Left lung (tissue), 10 donors: ENCODE measurements around the gene AFAP1L1. TPM values are rescaled to one million over a fixed set of nuclear protein-coding genes. Genes with fewer than 3 reads are reported as not detected.
A peak's percentile ranks its signal among the peaks of the same experiment; 100 is the strongest.

ENCODE experiments used
- ATAC-seq: fragments of 200-7000 bp; cut with Tn5 transposase; one replicate; pipeline ENCODE4 v1.9.1; 2020; ENCODE audit warnings: moderate library complexity
- DNase-seq, 4 donors: peaks; one replicate each; pipeline ENCODE4 v3.0.0-alpha.2; 2013 to 2020
- H3K27ac ChIP-seq, 2 donors: fragments of 200-600 bp; sonication (generic) in 1 of 2; one replicate each; pipeline versions ENCODE4 v1.5.0 to v1.8.0; 2020 to 2021
- H3K27me3 ChIP-seq, 2 donors: fragments of 200-600 bp; sonication (generic) in 1 of 2; one replicate each; pipeline versions ENCODE4 v1.5.0 to v1.8.0; 2020 to 2021
- H3K36me3 ChIP-seq, 2 donors: fragments of 200-600 bp; sonication (generic) in 1 of 2; one replicate each; pipeline versions ENCODE4 v1.5.0 to v1.8.0; 2020 to 2021
- H3K4me1 ChIP-seq, 2 donors: fragments of 200-600 bp; one replicate each; pipeline ENCODE4 v1.8.0; 2021
- H3K4me3 ChIP-seq, 2 donors: fragments of 200-600 bp; sonication (generic) in 1 of 2; one replicate each; pipeline versions ENCODE4 v1.5.0 to v1.8.0; 2020 to 2021; ENCODE audit warnings: mild to moderate bottlenecking in 1 of 2
- H3K9me3 ChIP-seq, 2 donors: fragments of 200-600 bp; sonication (generic) in 1 of 2; one replicate each; pipeline versions ENCODE4 v1.5.0 to v1.8.0; 2020 to 2021
- CTCF ChIP-seq, 2 donors: fragments of 200-600 bp; sonication (generic) in 1 of 2; IDR thresholded peaks; one replicate each; pipeline versions ENCODE4 v1.5.0 to v1.8.0; 2021; ENCODE audit warnings: antibody characterized with exemption in 2 of 2
- intact Hi-C, 2 donors: fragments of 100-400 bp; cut with DNase I; formaldehyde crosslinking; loops; one replicate each; pipeline versions ENCODE4 v1.11.2 to v1.14.2; 2022
- polyA plus RNA-seq, 6 donors: library from polyadenylated mRNA; unstranded; fragments of 120-200 nt; gene quantifications; one replicate each; pipeline ENCODE4 v1.2.1, GENCODE V29; 2013; ENCODE audit not compliant: insufficient read length in 6 of 6
- total RNA-seq, 2 donors: library from RNA; stranded (reverse); fragmentation: NEBNext Ultra II Directional; extraction: Animal tissue kit (Norgen Biotek cat#: 25700); gene quantifications; one replicate each; pipeline ENCODE4 v1.2.1, GENCODE V29; 2021
- donor health status: DM: no; HTN: yes; CAD: no.
- donor health status: DM: no; HTN: no; CAD: no.

Gene AFAP1L1
- total and polyA plus RNA-seq, 8 donors: 14.2 to 46.6 (median 40.6) TPM

- Histone ChIP-seq H3K27me3 (no peaks in the 10 kb centered on the region), H3K4me3 (no peak overlapping the region), H3K27ac (no peak overlapping the region), H3K9me3 (no peaks in the 10 kb centered on the region), H3K4me1 (peaks cover 0 to 9% of the 10 kb centered on the region in 2 donors), H3K36me3 (no peaks in the 10 kb centered on the region)
- intact Hi-C loops: no loop called here
- TF ChIP-seq CTCF (IDR thresholded peaks at IDR 0.05): no peak
- ATAC-seq (peak; percentile 43), DNase-seq (peak in 1 of 4 donors; percentile 44)
Measured at GRCh38 chr5:149310947-149311658, 39.4 kb downstream of the AFAP1L1 start.

- Histone ChIP-seq H3K4me1 (peaks cover 0 to 9% of the 10 kb centered on the region in 2 donors), H3K9me3 (no peaks in the 10 kb centered on the region), H3K4me3 (no peak overlapping the region), H3K36me3 (no peaks in the 10 kb centered on the region), H3K27me3 (no peaks in the 10 kb centered on the region), H3K27ac (no peak overlapping the region)
- intact Hi-C loops: no loop called here
- no peak for DNase-seq
- ATAC-seq: no peak
- no peak for TF ChIP-seq CTCF (IDR thresholded peaks at IDR 0.05)
Measured at GRCh38 chr5:149313151-149313841, 41.6 kb downstream of the AFAP1L1 start.

- no peaks in the 10 kb centered on the region for H3K36me3 ChIP-seq
- H3K27me3 ChIP-seq: no peaks in the 10 kb centered on the region
- H3K9me3 ChIP-seq: no peaks in the 10 kb centered on the region
- no peak overlapping the region for H3K4me3 ChIP-seq
- no peak for ATAC-seq
- intact Hi-C loops: loop anchor here in 1 of 2 donors (5.0 kb wide), 1 partner anchor 58 kb away; no protein-coding TSS in a partner anchor
- TF ChIP-seq CTCF (IDR thresholded peaks at IDR 0.05): no peak
- H3K4me1 ChIP-seq: peaks cover 0 to 8% of the 10 kb centered on the region in 2 donors
- DNase-seq: no peak
- H3K27ac ChIP-seq: no peak overlapping the region
Measured at GRCh38 chr5:149314571-149315111, 43.0 kb downstream of the AFAP1L1 start.

GRCh38 chr5:149315753-149316152 lies 44.1 kb downstream of the AFAP1L1 start:
- Histone ChIP-seq H3K4me1 (peaks cover 3 to 7% of the 10 kb centered on the region in 2 donors), H3K4me3 (no peak overlapping the region), H3K36me3 (no peaks in the 10 kb centered on the region), H3K9me3 (no peaks in the 10 kb centered on the region), H3K27me3 (no peaks in the 10 kb centered on the region), H3K27ac (no peak overlapping the region)
- DNase-seq: no peak
- intact Hi-C loops: loop anchor here in 1 of 2 donors (5.0 kb wide), 1 partner anchor 57 kb away; no protein-coding TSS in a partner anchor
- no peak for ATAC-seq
- TF ChIP-seq CTCF (IDR thresholded peaks at IDR 0.05): no peak
